ENCODE results near the gene YKT6.

DNA sequence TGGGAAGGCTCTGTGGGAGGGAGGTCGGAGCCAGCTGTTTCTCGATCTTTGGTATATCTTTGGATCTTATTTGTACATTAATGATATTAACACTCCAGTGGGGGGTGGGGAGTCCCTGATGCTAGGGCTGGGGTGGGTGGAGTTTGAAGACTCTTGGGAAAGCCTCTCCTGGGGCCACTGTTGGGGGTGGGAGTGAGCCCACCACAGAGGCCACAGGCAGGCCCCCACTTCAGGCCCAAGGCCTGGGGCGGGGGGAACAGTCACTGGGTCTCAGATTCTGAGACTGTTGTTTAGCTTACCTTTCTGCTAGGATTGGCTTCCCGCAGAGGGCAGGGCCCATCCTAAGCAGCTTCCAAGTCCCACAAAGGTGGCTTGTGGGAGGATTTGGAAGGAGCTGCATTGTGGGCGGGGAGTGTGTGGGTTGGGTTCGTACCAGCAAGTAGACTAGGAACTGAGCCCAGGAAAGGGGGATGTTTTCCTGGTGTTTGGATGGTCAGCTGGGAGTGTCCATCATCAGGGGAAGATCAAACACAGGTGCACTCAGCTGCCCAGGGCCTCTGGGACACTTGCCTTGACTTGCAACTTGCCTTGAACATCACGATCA is 11.9 kb downstream of the YKT6 start:
- TF ChIP-seq CTCF (IDR thresholded peaks at IDR 0.05) (no peak), POLR2A (IDR thresholded peaks at IDR 0.05) (no peak)
